PC-9 (cell line): ENCODE data around the gene RAPGEF6.

Source experiments
- EZH2 ChIP-seq: fragments of 200-600 bp; sonication (generic); IDR thresholded peaks from 2 replicates; pipeline ENCODE4 v1.8.0; 2017; ENCODE audit warnings: antibody characterized with exemption, low read depth
- TF ChIP-seq, protein P1 (sequence below): fragments of 200-600 bp; sonication (generic); conservative IDR thresholded peaks from 2 replicates; pipeline ENCODE4 v1.6.1; 2017; ENCODE audit warnings: mixed run types, antibody characterized with exemption, mild to moderate bottlenecking, moderate library complexity

DNA sequence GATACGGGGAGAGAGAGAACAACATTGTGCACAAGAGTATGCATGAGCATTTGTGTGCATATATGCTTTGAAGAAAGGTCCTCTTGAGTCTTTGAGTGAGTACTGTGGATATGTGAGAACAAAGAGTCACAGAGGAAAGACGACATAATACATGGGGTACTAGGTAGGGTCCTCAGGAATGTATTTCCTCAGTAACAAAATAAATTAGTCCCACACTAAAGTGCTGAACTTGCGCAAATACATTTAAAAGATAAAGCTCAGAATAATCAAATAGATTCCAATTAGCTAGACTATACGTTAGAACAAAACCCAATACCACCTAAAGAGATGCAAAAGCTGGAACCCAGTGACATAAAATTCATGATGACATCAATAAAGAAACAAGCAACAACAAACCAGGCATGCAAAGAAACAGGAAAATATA lies 70.8 kb downstream of the RAPGEF6 start:
- TF ChIP-seq, protein P1, sequence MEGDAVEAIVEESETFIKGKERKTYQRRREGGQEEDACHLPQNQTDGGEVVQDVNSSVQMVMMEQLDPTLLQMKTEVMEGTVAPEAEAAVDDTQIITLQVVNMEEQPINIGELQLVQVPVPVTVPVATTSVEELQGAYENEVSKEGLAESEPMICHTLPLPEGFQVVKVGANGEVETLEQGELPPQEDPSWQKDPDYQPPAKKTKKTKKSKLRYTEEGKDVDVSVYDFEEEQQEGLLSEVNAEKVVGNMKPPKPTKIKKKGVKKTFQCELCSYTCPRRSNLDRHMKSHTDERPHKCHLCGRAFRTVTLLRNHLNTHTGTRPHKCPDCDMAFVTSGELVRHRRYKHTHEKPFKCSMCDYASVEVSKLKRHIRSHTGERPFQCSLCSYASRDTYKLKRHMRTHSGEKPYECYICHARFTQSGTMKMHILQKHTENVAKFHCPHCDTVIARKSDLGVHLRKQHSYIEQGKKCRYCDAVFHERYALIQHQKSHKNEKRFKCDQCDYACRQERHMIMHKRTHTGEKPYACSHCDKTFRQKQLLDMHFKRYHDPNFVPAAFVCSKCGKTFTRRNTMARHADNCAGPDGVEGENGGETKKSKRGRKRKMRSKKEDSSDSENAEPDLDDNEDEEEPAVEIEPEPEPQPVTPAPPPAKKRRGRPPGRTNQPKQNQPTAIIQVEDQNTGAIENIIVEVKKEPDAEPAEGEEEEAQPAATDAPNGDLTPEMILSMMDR: no peak
- no peak for TF ChIP-seq EZH2
